RCC 7860 (cell line): ENCODE measurements around the gene ACTC1.

Experiments used
- DNase-seq: peaks from one replicate; pipeline ENCODE4 v3.0.0-alpha.2; 2015; ENCODE audit warnings: low spot score
- FAIRE-seq: peaks from 2 replicates; lab custom pipeline; 2012; peaks lifted over from hg19 to GRCh38; lab: Jason Lieb, UNC

Gene ACTC1

GRCh38 chr15:34802803-34803750 lies 7.7 kb upstream of the ACTC1 start:
- no peak for DNase-seq
- no peak for FAIRE-seq

GRCh38 chr15:34802371-34802770 lies 7.0 kb upstream of the ACTC1 start:
- DNase-seq (no peak), FAIRE-seq (no peak)

- DNase-seq = no peak
- no peak for FAIRE-seq
Measured at GRCh38 chr15:34799149-34800101, 4.1 kb upstream of the ACTC1 start.

- DNase-seq = no peak
- FAIRE-seq = no peak
Measured at GRCh38 chr15:34796847-34797435, 1.6 kb upstream of the ACTC1 start.

GRCh38 chr15:34794590-34795206 lies 651 bp downstream of the ACTC1 start:
- no peak for DNase-seq
- FAIRE-seq = no peak

- DNase-seq = no peak
- no peak for FAIRE-seq
Measured at GRCh38 chr15:34793901-34794300, 1.4 kb downstream of the ACTC1 start.

GRCh38 chr15:34793071-34793470 lies 2.3 kb downstream of the ACTC1 start:
- DNase-seq (peak; percentile 9), FAIRE-seq (no peak)

GRCh38 chr15:34791701-34792100 lies 3.6 kb downstream of the ACTC1 start:
- FAIRE-seq (no peak), DNase-seq (peak; percentile 22)

GRCh38 chr15:34790121-34790520 lies 5.2 kb downstream of the ACTC1 start:
- FAIRE-seq = no peak
- DNase-seq = no peak

GRCh38 chr15:34789326-34789725 lies 6.0 kb downstream of the ACTC1 start:
- no peak for FAIRE-seq

GRCh38 chr15:34786206-34786605 lies 9.1 kb downstream of the ACTC1 start:
- FAIRE-seq = no peak
- no peak for DNase-seq

More at GRCh38 chr15:34789326-34789725, 6.0 kb downstream of the ACTC1 start:
- DNase-seq = no peak

- no peak for DNase-seq
- FAIRE-seq = no peak
Measured at GRCh38 chr15:34783991-34784390, 11.4 kb downstream of the ACTC1 start.

- FAIRE-seq (no peak), DNase-seq (no peak)
Measured at GRCh38 chr15:34783431-34783830, 11.9 kb downstream of the ACTC1 start.

GRCh38 chr15:34782901-34783300 lies 12.4 kb downstream of the ACTC1 start:
- no peak for DNase-seq
- FAIRE-seq = no peak

GRCh38 chr15:34780725-34781124 lies 14.6 kb downstream of the ACTC1 start:
- FAIRE-seq = no peak

GRCh38 chr15:34776606-34777105 lies 18.7 kb downstream of the ACTC1 start:
- FAIRE-seq = no peak
- no peak for DNase-seq

More at GRCh38 chr15:34780725-34781124, 14.6 kb downstream of the ACTC1 start:
- DNase-seq = no peak

- DNase-seq = no peak
Measured at GRCh38 chr15:34773917-34774316, 21.4 kb downstream of the ACTC1 start.

GRCh38 chr15:34773013-34773412 lies 22.3 kb downstream of the ACTC1 start:
- FAIRE-seq (no peak), DNase-seq (no peak)

More at GRCh38 chr15:34773917-34774316, 21.4 kb downstream of the ACTC1 start:
- no peak for FAIRE-seq

- DNase-seq (no peak), FAIRE-seq (no peak)
Measured at GRCh38 chr15:34772312-34772711, 23.0 kb downstream of the ACTC1 start.

- FAIRE-seq (no peak), DNase-seq (no peak)
Measured at GRCh38 chr15:34769711-34770110, 25.6 kb downstream of the ACTC1 start.
